Measurements from ENCODE around the gene NQO1. TPM values are rescaled to one million over a fixed set of nuclear protein-coding genes. Genes with fewer than 3 reads are reported as not detected.

NQO1 gene
- total and polyA plus RNA-seq, 2 of the 13 experiments (the other 11 are each of a cell fraction or from before 2014, with no cell fraction given), result 464 to 1,060 TPM

DNA sequence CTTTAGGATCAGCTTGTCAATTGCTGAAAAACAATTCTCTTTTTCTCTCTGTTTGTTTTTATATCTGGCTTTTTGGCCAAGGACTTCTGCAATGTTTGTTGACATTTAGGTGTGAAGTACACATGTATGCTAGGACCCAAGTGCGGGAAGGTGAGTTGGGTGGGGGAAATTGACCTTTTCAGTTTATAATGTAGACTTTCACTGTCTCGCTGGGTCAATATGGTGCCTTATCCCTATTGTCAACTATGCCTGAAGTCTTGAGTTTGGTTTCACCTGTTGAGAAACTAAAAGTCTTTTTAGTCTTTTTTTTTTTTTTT, 45.2 kb upstream of the NQO1 start (continued):
- TF ChIP-seq, protein P1, sequence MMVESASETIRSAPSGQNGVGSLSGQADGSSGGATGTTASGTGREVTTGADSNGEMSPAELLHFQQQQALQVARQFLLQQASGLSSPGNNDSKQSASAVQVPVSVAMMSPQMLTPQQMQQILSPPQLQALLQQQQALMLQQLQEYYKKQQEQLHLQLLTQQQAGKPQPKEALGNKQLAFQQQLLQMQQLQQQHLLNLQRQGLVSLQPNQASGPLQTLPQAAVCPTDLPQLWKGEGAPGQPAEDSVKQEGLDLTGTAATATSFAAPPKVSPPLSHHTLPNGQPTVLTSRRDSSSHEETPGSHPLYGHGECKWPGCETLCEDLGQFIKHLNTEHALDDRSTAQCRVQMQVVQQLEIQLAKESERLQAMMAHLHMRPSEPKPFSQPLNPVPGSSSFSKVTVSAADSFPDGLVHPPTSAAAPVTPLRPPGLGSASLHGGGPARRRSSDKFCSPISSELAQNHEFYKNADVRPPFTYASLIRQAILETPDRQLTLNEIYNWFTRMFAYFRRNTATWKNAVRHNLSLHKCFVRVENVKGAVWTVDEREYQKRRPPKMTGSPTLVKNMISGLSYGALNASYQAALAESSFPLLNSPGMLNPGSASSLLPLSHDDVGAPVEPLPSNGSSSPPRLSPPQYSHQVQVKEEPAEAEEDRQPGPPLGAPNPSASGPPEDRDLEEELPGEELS (CRISPR knock-in tag; IDR thresholded peaks at IDR 0.05), result peak; percentile 69; the same call in 1 of the 2 replicates
- no peak for TF ChIP-seq ZBTB20 (CRISPR knock-in tag; IDR thresholded peaks at IDR 0.05; ENCODE audit: borderline replicate concordance, low read depth)
- TF ChIP-seq, protein P2, sequence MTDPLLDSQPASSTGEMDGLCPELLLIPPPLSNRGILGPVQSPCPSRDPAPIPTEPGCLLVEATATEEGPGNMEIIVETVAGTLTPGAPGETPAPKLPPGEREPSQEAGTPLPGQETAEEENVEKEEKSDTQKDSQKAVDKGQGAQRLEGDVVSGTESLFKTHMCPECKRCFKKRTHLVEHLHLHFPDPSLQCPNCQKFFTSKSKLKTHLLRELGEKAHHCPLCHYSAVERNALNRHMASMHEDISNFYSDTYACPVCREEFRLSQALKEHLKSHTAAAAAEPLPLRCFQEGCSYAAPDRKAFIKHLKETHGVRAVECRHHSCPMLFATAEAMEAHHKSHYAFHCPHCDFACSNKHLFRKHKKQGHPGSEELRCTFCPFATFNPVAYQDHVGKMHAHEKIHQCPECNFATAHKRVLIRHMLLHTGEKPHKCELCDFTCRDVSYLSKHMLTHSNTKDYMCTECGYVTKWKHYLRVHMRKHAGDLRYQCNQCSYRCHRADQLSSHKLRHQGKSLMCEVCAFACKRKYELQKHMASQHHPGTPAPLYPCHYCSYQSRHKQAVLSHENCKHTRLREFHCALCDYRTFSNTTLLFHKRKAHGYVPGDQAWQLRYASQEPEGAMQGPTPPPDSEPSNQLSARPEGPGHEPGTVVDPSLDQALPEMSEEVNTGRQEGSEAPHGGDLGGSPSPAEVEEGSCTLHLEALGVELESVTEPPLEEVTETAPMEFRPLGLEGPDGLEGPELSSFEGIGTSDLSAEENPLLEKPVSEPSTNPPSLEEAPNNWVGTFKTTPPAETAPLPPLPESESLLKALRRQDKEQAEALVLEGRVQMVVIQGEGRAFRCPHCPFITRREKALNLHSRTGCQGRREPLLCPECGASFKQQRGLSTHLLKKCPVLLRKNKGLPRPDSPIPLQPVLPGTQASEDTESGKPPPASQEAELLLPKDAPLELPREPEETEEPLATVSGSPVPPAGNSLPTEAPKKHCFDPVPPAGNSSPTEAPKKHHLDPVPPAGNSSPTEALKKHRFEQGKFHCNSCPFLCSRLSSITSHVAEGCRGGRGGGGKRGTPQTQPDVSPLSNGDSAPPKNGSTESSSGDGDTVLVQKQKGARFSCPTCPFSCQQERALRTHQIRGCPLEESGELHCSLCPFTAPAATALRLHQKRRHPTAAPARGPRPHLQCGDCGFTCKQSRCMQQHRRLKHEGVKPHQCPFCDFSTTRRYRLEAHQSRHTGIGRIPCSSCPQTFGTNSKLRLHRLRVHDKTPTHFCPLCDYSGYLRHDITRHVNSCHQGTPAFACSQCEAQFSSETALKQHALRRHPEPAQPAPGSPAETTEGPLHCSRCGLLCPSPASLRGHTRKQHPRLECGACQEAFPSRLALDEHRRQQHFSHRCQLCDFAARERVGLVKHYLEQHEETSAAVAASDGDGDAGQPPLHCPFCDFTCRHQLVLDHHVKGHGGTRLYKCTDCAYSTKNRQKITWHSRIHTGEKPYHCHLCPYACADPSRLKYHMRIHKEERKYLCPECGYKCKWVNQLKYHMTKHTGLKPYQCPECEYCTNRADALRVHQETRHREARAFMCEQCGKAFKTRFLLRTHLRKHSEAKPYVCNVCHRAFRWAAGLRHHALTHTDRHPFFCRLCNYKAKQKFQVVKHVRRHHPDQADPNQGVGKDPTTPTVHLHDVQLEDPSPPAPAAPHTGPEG (CRISPR knock-in tag; IDR thresholded peaks at IDR 0.05), result no peak
- TF ChIP-seq KAT2B (IDR thresholded peaks at IDR 0.05; ENCODE audit: borderline replicate concordance, low read depth, low read length), result no peak
- no peak for TF ChIP-seq ZNF589 (CRISPR knock-in tag; conservative IDR thresholded peaks at IDR 0.05)
- TF ChIP-seq KDM6A (CRISPR knock-in tag; IDR thresholded peaks at IDR 0.05; ENCODE audit: low read depth), result no peak
- no peak for TF ChIP-seq ISL2 (CRISPR knock-in tag; IDR thresholded peaks at IDR 0.05)
- TF ChIP-seq, protein P3, sequence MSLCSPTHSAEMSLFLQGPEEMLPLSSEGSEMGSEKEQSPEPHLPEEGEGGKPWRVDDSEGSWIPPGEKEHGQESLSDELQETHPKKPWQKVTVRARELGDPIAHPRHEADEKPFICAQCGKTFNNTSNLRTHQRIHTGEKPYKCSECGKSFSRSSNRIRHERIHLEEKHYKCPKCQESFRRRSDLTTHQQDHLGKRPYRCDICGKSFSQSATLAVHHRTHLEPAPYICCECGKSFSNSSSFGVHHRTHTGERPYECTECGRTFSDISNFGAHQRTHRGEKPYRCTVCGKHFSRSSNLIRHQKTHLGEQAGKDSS (CRISPR knock-in tag; IDR thresholded peaks at IDR 0.05; ENCODE audit: borderline replicate concordance, low read depth), result no peak
- TF ChIP-seq SP5 (CRISPR knock-in tag; IDR thresholded peaks at IDR 0.05; ENCODE audit: borderline replicate concordance, low read depth), result 0 out of 2 replicates have a peak, but pooled peaks have one; percentile 40
- TF ChIP-seq, protein P4, sequence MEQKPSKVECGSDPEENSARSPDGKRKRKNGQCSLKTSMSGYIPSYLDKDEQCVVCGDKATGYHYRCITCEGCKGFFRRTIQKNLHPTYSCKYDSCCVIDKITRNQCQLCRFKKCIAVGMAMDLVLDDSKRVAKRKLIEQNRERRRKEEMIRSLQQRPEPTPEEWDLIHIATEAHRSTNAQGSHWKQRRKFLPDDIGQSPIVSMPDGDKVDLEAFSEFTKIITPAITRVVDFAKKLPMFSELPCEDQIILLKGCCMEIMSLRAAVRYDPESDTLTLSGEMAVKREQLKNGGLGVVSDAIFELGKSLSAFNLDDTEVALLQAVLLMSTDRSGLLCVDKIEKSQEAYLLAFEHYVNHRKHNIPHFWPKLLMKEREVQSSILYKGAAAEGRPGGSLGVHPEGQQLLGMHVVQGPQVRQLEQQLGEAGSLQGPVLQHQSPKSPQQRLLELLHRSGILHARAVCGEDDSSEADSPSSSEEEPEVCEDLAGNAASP (CRISPR knock-in tag; IDR thresholded peaks at IDR 0.05; ENCODE audit: borderline replicate concordance), result peak; percentile 20; the same call in 1 of the 2 replicates
- TF ChIP-seq, protein P5, sequence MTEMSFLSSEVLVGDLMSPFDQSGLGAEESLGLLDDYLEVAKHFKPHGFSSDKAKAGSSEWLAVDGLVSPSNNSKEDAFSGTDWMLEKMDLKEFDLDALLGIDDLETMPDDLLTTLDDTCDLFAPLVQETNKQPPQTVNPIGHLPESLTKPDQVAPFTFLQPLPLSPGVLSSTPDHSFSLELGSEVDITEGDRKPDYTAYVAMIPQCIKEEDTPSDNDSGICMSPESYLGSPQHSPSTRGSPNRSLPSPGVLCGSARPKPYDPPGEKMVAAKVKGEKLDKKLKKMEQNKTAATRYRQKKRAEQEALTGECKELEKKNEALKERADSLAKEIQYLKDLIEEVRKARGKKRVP (CRISPR knock-in tag; IDR thresholded peaks at IDR 0.05), result no peak
- TF ChIP-seq, protein P6, sequence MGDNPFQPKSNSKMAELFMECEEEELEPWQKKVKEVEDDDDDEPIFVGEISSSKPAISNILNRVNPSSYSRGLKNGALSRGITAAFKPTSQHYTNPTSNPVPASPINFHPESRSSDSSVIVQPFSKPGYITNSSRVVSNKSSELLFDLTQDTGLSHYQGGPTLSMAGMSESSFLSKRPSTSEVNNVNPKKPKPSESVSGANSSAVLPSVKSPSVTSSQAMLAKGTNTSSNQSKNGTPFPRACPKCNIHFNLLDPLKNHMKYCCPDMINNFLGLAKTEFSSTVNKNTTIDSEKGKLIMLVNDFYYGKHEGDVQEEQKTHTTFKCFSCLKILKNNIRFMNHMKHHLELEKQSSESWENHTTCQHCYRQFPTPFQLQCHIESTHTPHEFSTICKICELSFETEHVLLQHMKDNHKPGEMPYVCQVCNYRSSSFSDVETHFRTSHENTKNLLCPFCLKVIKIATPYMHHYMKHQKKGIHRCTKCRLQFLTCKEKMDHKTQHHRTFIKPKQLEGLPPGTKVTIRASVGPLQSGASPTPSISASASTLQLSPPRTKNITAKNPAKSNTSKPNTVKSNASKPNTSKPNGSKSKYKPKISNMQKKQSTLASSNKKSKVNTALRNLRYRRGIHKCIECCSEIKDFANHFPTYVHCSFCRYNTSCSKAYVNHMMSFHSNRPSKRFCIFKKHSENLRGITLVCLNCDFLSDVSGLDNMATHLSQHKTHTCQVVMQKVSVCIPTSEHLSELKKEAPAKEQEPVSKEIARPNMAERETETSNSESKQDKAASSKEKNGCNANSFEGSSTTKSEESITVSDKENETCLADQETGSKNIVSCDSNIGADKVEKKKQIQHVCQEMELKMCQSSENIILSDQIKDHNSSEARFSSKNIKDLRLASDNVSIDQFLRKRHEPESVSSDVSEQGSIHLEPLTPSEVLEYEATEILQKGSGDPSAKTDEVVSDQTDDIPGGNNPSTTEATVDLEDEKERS (CRISPR knock-in tag; IDR thresholded peaks at IDR 0.05), result no peak
- TF ChIP-seq PRMT3 (CRISPR knock-in tag; IDR thresholded peaks at IDR 0.05; ENCODE audit: borderline replicate concordance, low read depth), result no peak
- TF ChIP-seq MED1 (CRISPR knock-in tag; IDR thresholded peaks at IDR 0.05), result 0 out of 2 replicates have a peak, but pooled peaks have one; percentile 18
- no peak for TF ChIP-seq STAT5B (CRISPR knock-in tag; IDR thresholded peaks at IDR 0.05)
- TF ChIP-seq HHEX (CRISPR knock-in tag; IDR thresholded peaks at IDR 0.05), result peak; percentile 97

All from HepG2 (cell line).